ENCODE results near the gene MSLN.

GRCh38 chr16:778909-779527 is 18.5 kb downstream of the MSLN start:
- TF ChIP-seq CTCF (conservative IDR thresholded peaks at IDR 0.05): no peak
- TF ChIP-seq ZFX (IDR thresholded peaks at IDR 0.05): no peak
